VCaP (cell line): Measurements from ENCODE around the gene TRABD2A.
A peak's percentile ranks its signal among the peaks of the same experiment; 100 is the strongest.

ENCODE experiments used
- H3K27ac ChIP-seq: fragments of 450-650 bp; 2 replicates; pipeline ENCODE4 v1.5.1; 2017
- TF ChIP-seq, protein P1 (sequence below): fragments of 450-650 bp; conservative IDR thresholded peaks from 2 replicates; pipeline ENCODE4 v1.5.1; 2017; ENCODE audit warnings: mild to moderate bottlenecking, moderate library complexity

The TRABD2A gene

DNA sequence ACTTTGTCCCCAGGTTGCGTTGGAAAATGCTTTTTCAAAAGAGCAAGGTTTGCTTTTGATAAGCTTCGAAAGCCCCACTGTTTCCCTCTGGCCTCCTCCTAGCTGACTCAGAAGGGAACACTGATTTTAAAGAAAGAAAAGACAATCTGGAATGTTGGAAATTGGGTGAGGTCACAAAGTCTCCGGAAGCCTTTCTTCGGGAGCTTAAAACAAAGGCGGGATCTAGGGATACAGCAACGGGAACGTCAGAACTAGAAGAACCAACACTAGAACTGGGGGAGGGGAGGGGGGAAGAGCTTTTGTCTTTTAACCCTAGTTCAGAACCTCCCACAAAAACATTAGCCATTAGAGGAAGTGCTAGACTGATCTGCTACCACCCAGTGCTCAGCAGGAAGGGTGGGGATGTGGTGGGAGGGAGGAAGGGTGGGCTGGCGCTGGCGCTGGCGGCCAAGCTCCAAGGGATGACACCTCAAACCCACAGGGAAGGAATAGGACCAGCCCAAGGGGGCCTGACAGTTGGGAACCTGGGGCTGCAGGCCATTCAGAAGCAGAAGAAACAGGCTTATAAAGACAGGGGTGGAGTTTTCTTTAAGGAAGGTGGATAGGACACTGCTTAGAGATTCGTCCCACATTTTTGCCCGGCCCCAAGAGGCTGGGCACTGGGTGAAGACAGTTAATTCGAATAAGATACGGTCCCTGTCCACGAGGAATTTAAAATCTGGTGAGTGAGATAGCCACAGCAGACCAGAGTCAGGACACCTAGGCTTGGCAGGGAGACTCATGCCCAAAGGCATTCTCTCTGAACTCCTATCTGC, 26.2 kb upstream of the TRABD2A start:
- no peak overlapping the region for H3K27ac ChIP-seq
- TF ChIP-seq, protein P1, sequence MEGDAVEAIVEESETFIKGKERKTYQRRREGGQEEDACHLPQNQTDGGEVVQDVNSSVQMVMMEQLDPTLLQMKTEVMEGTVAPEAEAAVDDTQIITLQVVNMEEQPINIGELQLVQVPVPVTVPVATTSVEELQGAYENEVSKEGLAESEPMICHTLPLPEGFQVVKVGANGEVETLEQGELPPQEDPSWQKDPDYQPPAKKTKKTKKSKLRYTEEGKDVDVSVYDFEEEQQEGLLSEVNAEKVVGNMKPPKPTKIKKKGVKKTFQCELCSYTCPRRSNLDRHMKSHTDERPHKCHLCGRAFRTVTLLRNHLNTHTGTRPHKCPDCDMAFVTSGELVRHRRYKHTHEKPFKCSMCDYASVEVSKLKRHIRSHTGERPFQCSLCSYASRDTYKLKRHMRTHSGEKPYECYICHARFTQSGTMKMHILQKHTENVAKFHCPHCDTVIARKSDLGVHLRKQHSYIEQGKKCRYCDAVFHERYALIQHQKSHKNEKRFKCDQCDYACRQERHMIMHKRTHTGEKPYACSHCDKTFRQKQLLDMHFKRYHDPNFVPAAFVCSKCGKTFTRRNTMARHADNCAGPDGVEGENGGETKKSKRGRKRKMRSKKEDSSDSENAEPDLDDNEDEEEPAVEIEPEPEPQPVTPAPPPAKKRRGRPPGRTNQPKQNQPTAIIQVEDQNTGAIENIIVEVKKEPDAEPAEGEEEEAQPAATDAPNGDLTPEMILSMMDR, result no peak

DNA sequence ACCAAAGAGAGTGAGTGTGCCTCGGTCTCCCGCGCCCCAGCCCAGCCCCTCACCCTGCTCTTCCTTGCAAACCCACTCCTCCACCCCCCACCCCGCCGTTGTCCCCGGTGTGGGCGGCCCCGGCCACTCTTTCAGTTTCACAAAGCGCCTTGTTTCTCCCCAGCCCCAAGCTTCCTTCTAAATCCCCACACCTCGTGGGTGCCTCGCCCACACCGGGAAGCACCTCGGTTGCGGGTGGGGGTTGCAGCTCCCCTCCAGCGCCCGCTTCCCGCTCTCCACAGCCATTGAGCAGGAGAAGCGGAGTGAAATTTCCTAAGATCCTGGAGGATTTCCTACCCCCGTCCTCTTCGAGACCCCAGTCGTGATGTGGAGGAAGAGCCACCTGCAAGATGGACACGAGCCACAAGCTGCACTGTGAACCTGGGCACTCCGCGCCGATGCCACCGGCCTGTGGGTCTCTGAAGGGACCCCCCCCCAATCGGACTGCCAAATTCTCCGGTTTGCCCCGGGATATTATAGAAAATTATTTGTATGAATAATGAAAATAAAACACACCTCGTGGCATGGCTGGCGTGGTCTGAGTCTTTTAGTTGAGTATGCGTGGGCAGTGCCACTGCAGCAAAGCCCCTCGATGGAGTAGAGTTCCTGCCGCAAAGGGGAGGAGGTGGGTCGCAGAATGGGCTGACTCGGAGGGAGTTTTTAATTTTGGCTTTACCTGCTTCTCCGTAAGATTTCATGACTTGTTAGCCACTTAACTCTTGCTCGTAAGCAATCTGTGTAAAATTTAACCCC, 25.4 kb upstream of the TRABD2A start:
- H3K27ac ChIP-seq, result peak overlapping the region; percentile 78; the same call in 1 of the 2 replicates

GRCh38 chr2:84905181-84906107, 24.6 kb upstream of the TRABD2A start, which contains the start of gene TMSB10:
Gene TMSB10 (plus strand): TSS chr2:84905656.
- H3K27ac ChIP-seq, result peak within 1 kb of the TSS; percentile 78; the same call in 1 of the 2 replicates
- TF ChIP-seq, protein P1, result peak; percentile 29

More for the DNA sequence above, 25.4 kb upstream of the TRABD2A start:
- TF ChIP-seq, protein P1, result no peak

DNA sequence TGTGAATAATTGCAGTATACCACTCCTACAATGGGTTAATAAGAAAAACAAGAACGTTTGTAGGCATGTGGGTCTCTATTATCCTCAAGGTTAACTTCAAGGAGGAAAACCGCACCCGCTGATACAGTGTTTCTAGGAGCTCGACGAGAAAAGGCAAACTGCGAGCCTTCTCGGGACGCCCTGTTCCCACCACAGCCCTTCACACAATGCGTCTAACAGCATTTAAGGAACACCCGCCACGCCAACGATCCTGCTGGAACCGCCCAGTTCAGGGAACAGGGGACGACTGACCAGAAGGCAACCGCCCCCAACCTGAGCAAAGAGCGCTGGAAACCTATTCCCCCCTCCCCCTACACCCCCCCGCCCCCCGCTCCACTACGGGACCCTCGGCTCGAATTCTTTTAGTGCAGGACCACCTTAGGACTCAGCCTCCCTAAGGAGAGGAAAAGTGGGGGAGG, 23.9 kb upstream of the TRABD2A start:
- TF ChIP-seq, protein P1, result no peak
- H3K27ac ChIP-seq, result peak overlapping the region; percentile 78; the same call in 1 of the 2 replicates

GRCh38 chr2:84904151-84904550, 23.3 kb upstream of the TRABD2A start:
- no peak overlapping the region for H3K27ac ChIP-seq
- TF ChIP-seq, protein P1, result no peak

DNA sequence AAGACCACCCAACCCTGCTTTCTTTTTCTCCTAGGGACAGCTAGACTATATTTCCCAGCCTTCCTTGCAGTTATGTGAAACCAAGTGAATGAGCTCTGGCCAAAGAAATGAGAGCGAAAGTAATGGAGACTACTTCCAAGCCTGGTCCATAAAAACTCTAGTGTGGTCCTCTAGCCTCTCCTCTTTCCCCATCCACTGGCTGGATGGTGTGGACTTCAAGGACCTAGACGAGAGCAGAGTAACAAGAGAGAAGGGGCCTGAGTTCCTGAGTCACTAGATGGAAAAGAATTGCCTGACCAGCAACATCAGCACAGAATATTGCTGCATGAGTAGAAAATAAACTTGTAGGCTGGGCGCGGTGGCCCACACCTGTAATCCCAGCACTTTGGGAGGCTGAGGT, 21.6 kb upstream of the TRABD2A start:
- no peak overlapping the region for H3K27ac ChIP-seq
- TF ChIP-seq, protein P1, result no peak
